Progenitor cell of endocrine pancreas (in vitro differentiated cells): ENCODE measurements around the gene IRF4. TPM values are rescaled to one million over a fixed set of nuclear protein-coding genes. Genes with fewer than 3 reads are reported as not detected.

Experiments
- DNase-seq: peaks from one replicate; pipeline ENCODE4 v3.0.0; 2021; ENCODE audit warnings: low spot score; ENCODE audit not compliant: unreplicated experiment
- H3K27ac Mint-ChIP-seq: 2 replicates; pipeline ENCODE4 v1.8.0; 2021; ENCODE audit warnings: mild to moderate bottlenecking, moderate library complexity, mixed read lengths
- H3K27me3 Mint-ChIP-seq: 2 replicates; pipeline ENCODE4 v1.8.0; 2021; ENCODE audit warnings: mixed read lengths
- H3K36me3 Mint-ChIP-seq: 2 replicates; pipeline ENCODE4 v1.8.0; 2022; ENCODE audit warnings: mixed read lengths; ENCODE audit not compliant: insufficient read depth
- H3K4me1 Mint-ChIP-seq: 2 replicates; pipeline ENCODE4 v1.8.0; 2021; ENCODE audit warnings: low read depth, mixed read lengths
- H3K4me3 Mint-ChIP-seq: 2 replicates; pipeline ENCODE4 v1.8.0; 2021; ENCODE audit warnings: low read depth, mild to moderate bottlenecking, moderate library complexity, mixed read lengths
- H3K9me3 Mint-ChIP-seq: 2 replicates; pipeline ENCODE4 v1.8.0; 2021; ENCODE audit warnings: low read depth, mixed read lengths
- CTCF ChIP-seq: fragments of 200-600 bp; sonication (generic); IDR thresholded peaks from one replicate; pipeline ENCODE4 v1.5.0; 2021; ENCODE audit warnings: antibody characterized with exemption, mild to moderate bottlenecking; ENCODE audit not compliant: unreplicated experiment
- total RNA-seq: library from RNA; stranded (reverse); gene quantifications from 2 replicates; pipeline ENCODE4 v1.2.1, GENCODE V29; 2021

The IRF4 gene
- total RNA-seq, 1 donor from 2014 or later = not detected

- Mint-ChIP-seq H3K9me3 (peaks cover 4% of the 10 kb centered on the region), H3K27ac (no peak overlapping the region), H3K27me3 (peaks cover 2% of the 10 kb centered on the region), H3K4me3 (no peak overlapping the region), H3K36me3 (no peaks in the 10 kb centered on the region), H3K4me1 (no peaks in the 10 kb centered on the region)
- DNase-seq = no peak
- TF ChIP-seq CTCF = no peak
Observed at GRCh38 chr6:455835-456234, 64.3 kb downstream of the IRF4 start.

DNA sequence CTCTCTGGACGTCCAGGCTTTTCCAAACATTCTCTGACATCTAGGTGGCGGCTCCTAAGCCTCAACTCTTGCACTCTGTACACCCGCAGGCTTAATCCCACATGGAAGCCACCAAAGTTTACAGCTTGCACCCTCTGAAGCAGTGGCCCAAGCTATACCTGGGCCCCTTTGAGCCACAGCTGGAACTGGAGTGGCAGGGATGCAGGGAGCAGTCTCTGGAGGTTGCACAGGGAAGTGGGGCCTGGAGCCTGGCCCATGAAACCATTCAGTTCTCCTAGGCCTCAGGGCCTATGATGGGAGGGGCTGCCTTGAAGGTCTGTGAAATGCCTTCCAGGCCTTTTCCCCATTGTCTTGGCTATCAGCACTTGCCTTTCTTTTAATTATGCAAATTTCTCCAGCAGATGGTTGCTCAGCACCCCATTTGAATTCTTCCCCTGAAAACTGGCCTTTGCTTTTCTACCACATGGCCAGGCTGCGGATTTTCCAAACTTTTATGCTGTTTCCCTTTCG is 64.9 kb downstream of the IRF4 start:
- Mint-ChIP-seq H3K27ac (no peak overlapping the region), H3K9me3 (peaks cover 4% of the 10 kb centered on the region), H3K4me1 (no peaks in the 10 kb centered on the region), H3K27me3 (peaks cover 2% of the 10 kb centered on the region), H3K36me3 (no peaks in the 10 kb centered on the region), H3K4me3 (no peak overlapping the region)
- TF ChIP-seq CTCF = no peak
- no peak for DNase-seq

- no peaks in the 10 kb centered on the region for H3K36me3 Mint-ChIP-seq
- H3K27me3 Mint-ChIP-seq = peaks cover 2% of the 10 kb centered on the region
- no peak for DNase-seq
- H3K27ac Mint-ChIP-seq = no peak overlapping the region
- no peak for TF ChIP-seq CTCF
- no peak overlapping the region for H3K4me3 Mint-ChIP-seq
- H3K9me3 Mint-ChIP-seq = peaks cover 4% of the 10 kb centered on the region
- no peaks in the 10 kb centered on the region for H3K4me1 Mint-ChIP-seq
Observed at GRCh38 chr6:456887-457286, 65.3 kb downstream of the IRF4 start.

Other genes with a start within 250 kb of the IRF4 start
- gene DUSP22, start 99.3 kb upstream of the IRF4 start, total RNA-seq = 39.0 and 40.4 TPM in 2 replicates